HepG2 (cell line): Measurements from ENCODE around the gene SRF. TPM values are rescaled to one million over a fixed set of nuclear protein-coding genes. Genes with fewer than 3 reads are reported as not detected.

Source experiments
- DMTF1 ChIP-seq: sonication (generic); formaldehyde crosslinking; IDR thresholded peaks from 2 replicates; pipeline ENCODE4 v1.4.0; 2020; ENCODE audit warnings: mild to moderate bottlenecking, missing genetic modification reagents
- FOXO4 ChIP-seq: sonication (generic); formaldehyde crosslinking; conservative IDR thresholded peaks from 2 replicates; pipeline ENCODE4 v1.8.1; 2023; ENCODE audit warnings: missing genetic modification reagents
- HMGXB3 ChIP-seq: sonication (generic); formaldehyde crosslinking; IDR thresholded peaks from 2 replicates; pipeline ENCODE4 v1.4.0; 2020; ENCODE audit warnings: missing genetic modification reagents, borderline replicate concordance
- HNF1B ChIP-seq: sonication (generic); formaldehyde crosslinking; IDR thresholded peaks from 2 replicates; pipeline ENCODE4 v1.5.1; 2020; ENCODE audit warnings: mild to moderate bottlenecking, moderate library complexity, missing genetic modification reagents
- JARID2 ChIP-seq: sonication (generic); formaldehyde crosslinking; IDR thresholded peaks from 2 replicates; pipeline ENCODE4 v1.8.1; 2023; ENCODE audit warnings: missing genetic modification reagents, inconsistent platforms; ENCODE audit not compliant: insufficient replicate concordance
- KAT2B ChIP-seq: fragments of 150-350 bp; IDR thresholded peaks from 2 replicates; pipeline ENCODE4 v1.6.1; 2014; ENCODE audit warnings: low read depth, low read length, borderline replicate concordance
- NCOA1 ChIP-seq: sonication (generic); formaldehyde crosslinking; IDR thresholded peaks from 2 replicates; pipeline ENCODE4 v1.9.0; 2021; ENCODE audit warnings: missing genetic modification reagents
- NR0B2 ChIP-seq: sonication (generic); formaldehyde crosslinking; IDR thresholded peaks from 2 replicates; pipeline ENCODE4 v1.4.0; 2020; ENCODE audit warnings: mild to moderate bottlenecking, missing genetic modification reagents
- RBAK ChIP-seq: sonication (generic); formaldehyde crosslinking; IDR thresholded peaks from 2 replicates; pipeline ENCODE4 v1.5.1; 2020; ENCODE audit warnings: mild to moderate bottlenecking, missing genetic modification reagents
- RFXAP ChIP-seq: sonication (generic); formaldehyde crosslinking; IDR thresholded peaks from 2 replicates; pipeline ENCODE4 v1.4.0; 2020; ENCODE audit warnings: missing genetic modification reagents, borderline replicate concordance
- SUZ12 ChIP-seq: fragments of 150-350 bp; IDR thresholded peaks from 2 replicates; pipeline ENCODE4 v1.6.1; 2014; ENCODE audit warnings: low read depth, low read length
- WIZ ChIP-seq: sonication (generic); formaldehyde crosslinking; IDR thresholded peaks from 2 replicates; pipeline ENCODE4 v1.5.1; 2020; ENCODE audit warnings: mild to moderate bottlenecking, missing genetic modification reagents
- ZFP62 ChIP-seq: sonication (generic); formaldehyde crosslinking; IDR thresholded peaks from 2 replicates; pipeline ENCODE4 v1.4.0; 2020; ENCODE audit warnings: missing genetic modification reagents
- ZHX1 ChIP-seq: sonication (generic); formaldehyde crosslinking; IDR thresholded peaks from 2 replicates; pipeline ENCODE4 v1.8.1; 2022; ENCODE audit warnings: low read depth, mild to moderate bottlenecking, missing genetic modification reagents
- polyA plus RNA-seq, 8 experiments: library from polyadenylated mRNA; depleted of rRNA in 3 of 8; stranded (reverse) in 7 of 8; unstranded in 1 of 8; fragments of >200 nt; fragmentation: Illumina TruSeq in 4 of 8; extraction: Trizol in 4 of 8; gene quantifications; 2 replicates each; pipeline versions ENCODE4 v1.2.1 to v1.2.3, GENCODE V29; 2011 to 2016; ENCODE audit warnings: low read depth in 4 of 8, missing spikeins in 1 of 8, mixed read lengths in 1 of 8; ENCODE audit not compliant: insufficient read depth in 1 of 8
- total RNA-seq, 5 experiments: library from RNA; depleted of rRNA; stranded (reverse); fragments of >200 nt; fragmentation: Illumina TruSeq; extraction: Trizol; gene quantifications; 2 replicates each; pipeline ENCODE4 v1.2.3, GENCODE V29; 2016; ENCODE audit warnings: low read depth in 1 of 5

The SRF gene
- total and polyA plus RNA-seq, 2 of the 13 experiments (the other 11 are each of a cell fraction or from before 2014, with no cell fraction given), result 25.5 to 44.1 TPM

- TF ChIP-seq NR0B2 (CRISPR knock-in tag) (peak; percentile 48; the same call in 1 of the 2 replicates), DMTF1 (CRISPR knock-in tag) (no peak), HMGXB3 (CRISPR knock-in tag) (0 out of 2 replicates have a peak, but pooled peaks have one; percentile 15), SUZ12 (no peak), RFXAP (CRISPR knock-in tag) (no peak), RBAK (no peak), HNF1B (CRISPR knock-in tag) (peak; percentile 50; the same call in 1 of the 2 replicates), JARID2 (CRISPR knock-in tag) (no peak), NCOA1 (CRISPR knock-in tag) (no peak; the same call in 1 of the 2 replicates), KAT2B (no peak), FOXO4 (CRISPR knock-in tag) (no peak), WIZ (CRISPR knock-in tag) (no peak), ZFP62 (CRISPR knock-in tag) (no peak), ZHX1 (no peak)
Measured at GRCh38 chr6:43172104-43173007, 1.3 kb downstream of the SRF start (continued).
